GM12878 (cell line): ENCODE results near the gene IGFBP2.

Source experiments
- ATF2 ChIP-seq: IDR thresholded peaks from 2 replicates; pipeline ENCODE4 v1.6.1; 2012; ENCODE audit warnings: low read length, inconsistent platforms
- CTCF ChIP-seq, 3 experiments: IDR thresholded peaks in 2 of 3; conservative IDR thresholded peaks in 1 of 3; 2 replicates each; pipeline ENCODE4 v1.5.1; 2011; ENCODE audit warnings: low read depth in 3 of 3, low read length in 3 of 3, mild to moderate bottlenecking in 3 of 3, control low read depth in 2 of 3, moderate library complexity in 2 of 3, inconsistent platforms in 1 of 3, mixed read lengths in 1 of 3; ENCODE audit not compliant: control insufficient read depth in 2 of 3, insufficient read depth in 1 of 3; ENCODE audit errors: extremely low read depth in 1 of 3
- MAX ChIP-seq: IDR thresholded peaks from 2 replicates; pipeline ENCODE4 v1.6.1; 2012; ENCODE audit warnings: low read depth, low read length, improper control_type of control experiment
- MTA3 ChIP-seq: IDR thresholded peaks from 2 replicates; pipeline ENCODE4 v1.6.1; 2012; ENCODE audit warnings: low read length, inconsistent platforms, borderline replicate concordance
- POLR2A ChIP-seq: IDR thresholded peaks from 2 replicates; pipeline ENCODE4 v1.6.1; 2011; ENCODE audit warnings: low read depth, mild to moderate bottlenecking, low read length
- REST ChIP-seq: IDR thresholded peaks from 2 replicates; pipeline ENCODE4 v1.6.1; 2012; ENCODE audit warnings: mild to moderate bottlenecking, low read depth, low read length

- TF ChIP-seq REST (no peak), MAX (no peak), POLR2A (no peak), CTCF (IDR thresholded peaks at IDR 0.05 in 2 of 3, conservative IDR thresholded peaks at IDR 0.05 in 1 of 3; ENCODE audit: control insufficient read depth in 2 of 3, extremely low read depth in 1 of 3, insufficient read depth in 1 of 3, low read depth in 3 of 3, low read length in 3 of 3) (no peak), ATF2 (no peak), MTA3 (no peak)
These were observed 12.4 kb upstream of the IGFBP2 start for GRCh38 chr2:216620786-216621185.
